CD4-positive, alpha-beta T cell (primary cell): Measurements from ENCODE around the gene CSTF2T. TPM values are rescaled to one million over a fixed set of nuclear protein-coding genes. Genes with fewer than 3 reads are reported as not detected.

ENCODE experiments used
- ATAC-seq: fragments of 200-7000 bp; cut with Tn5 transposase; one replicate; pipeline ENCODE4 v1.10.0; 2022; ENCODE audit warnings: mild to moderate bottlenecking; ENCODE audit not compliant: poor library complexity
- CTCF ChIA-PET: fragments of 350-600 bp; sonication (Branson Sonifier 250); formaldehyde crosslinking; loops from one replicate; lab custom pipeline; 2021; ENCODE audit warnings: antibody characterized with exemption, inconsistent platforms; lab: Charles Lee
- POLR2A ChIA-PET: fragments of 350-600 bp; sonication (Branson Sonifier 250); formaldehyde crosslinking; loops from one replicate; lab custom pipeline; 2021; ENCODE audit warnings: antibody characterized with exemption, inconsistent platforms; lab: Charles Lee
- DNase-seq, 14 experiments: peaks; one replicate each; pipeline ENCODE4 v3.0.0-alpha.2; 2013 to 2020; ENCODE audit warnings: mixed read lengths in 2 of 14
- H3K27ac ChIP-seq, 2 donors: one replicate each; pipeline versions ENCODE4 v1.5.1 to v1.7.0; 2013; ENCODE audit warnings: low read length in 2 of 2, low read depth in 1 of 2, mild to moderate bottlenecking in 1 of 2
- H3K27me3 ChIP-seq, 2 experiments: 1 replicate in 1 of 2; 2 replicates in 1 of 2; pipeline versions ENCODE4 v1.6.1 to v1.7.0; 2013; ENCODE audit warnings: low read length in 2 of 2, control low read depth in 1 of 2, mild to moderate bottlenecking in 1 of 2, moderate library complexity in 1 of 2; ENCODE audit not compliant: insufficient read depth in 2 of 2, control insufficient read depth in 1 of 2
- H3K36me3 ChIP-seq: one replicate; pipeline ENCODE4 v1.6.1; 2013; ENCODE audit warnings: low read length, control low read depth; ENCODE audit not compliant: insufficient read depth
- H3K4me1 ChIP-seq: one replicate; pipeline ENCODE4 v1.6.1; 2013; ENCODE audit warnings: low read length, control low read depth; ENCODE audit not compliant: insufficient read depth
- H3K4me3 ChIP-seq: one replicate; pipeline ENCODE4 v1.5.1; 2013; ENCODE audit warnings: mild to moderate bottlenecking, low read length, moderate library complexity
- H3K9me3 ChIP-seq, 2 experiments: 1 replicate in 1 of 2; 2 replicates in 1 of 2; pipeline versions ENCODE4 v1.6.1 to v1.7.0; 2013; ENCODE audit warnings: low read length in 2 of 2, mild to moderate bottlenecking in 2 of 2, control low read depth in 1 of 2, moderate library complexity in 1 of 2; ENCODE audit not compliant: control insufficient read depth in 1 of 2, insufficient read depth in 1 of 2
- H3K27ac Mint-ChIP-seq: one replicate; pipeline ENCODE4 v1.8.0; 2020; ENCODE audit warnings: mixed read lengths
- H3K27me3 Mint-ChIP-seq: one replicate; pipeline ENCODE4 v1.8.0; 2021; ENCODE audit warnings: mixed read lengths
- H3K36me3 Mint-ChIP-seq: one replicate; pipeline ENCODE4 v1.8.0; 2021; ENCODE audit warnings: low read depth, mixed read lengths
- H3K4me1 Mint-ChIP-seq: one replicate; pipeline ENCODE4 v1.8.0; 2021; ENCODE audit warnings: low read depth, mixed read lengths
- H3K4me3 Mint-ChIP-seq: one replicate; pipeline ENCODE4 v1.8.0; 2020; ENCODE audit warnings: mild to moderate bottlenecking, mixed read lengths
- H3K9me3 Mint-ChIP-seq: one replicate; pipeline ENCODE4 v1.8.0; 2020; ENCODE audit warnings: mixed read lengths
- CTCF ChIP-seq: fragments of 200-600 bp; IDR thresholded peaks from one replicate; pipeline ENCODE4 v1.8.0; 2022; ENCODE audit warnings: antibody characterized with exemption, mild to moderate bottlenecking
- intact Hi-C, 2 experiments: fragments of 100-400 bp; cut with DNase I in 1 of 2; cut with micrococcal nuclease in 1 of 2; formaldehyde crosslinking; loops; one replicate each; pipeline versions ENCODE4 v1.15.1 to v1.9.0; 2023 to 2025; cut with DNase I, micrococcal nuclease
- total RNA-seq, 174 experiments: library from RNA in 2 of 174; stranded (reverse) in 2 of 174; gene quantifications; one replicate each; pipeline ENCODE4 v1.2.3 and lab custom pipeline; 2021 to 2026

The CSTF2T gene
- total RNA-seq, 2 experiments from 2014 or later, result 28.4 to 29.6 TPM

GRCh38 chr10:51667678-51668335 is 31.6 kb downstream of the CSTF2T start:
- H3K4me3 Mint-ChIP-seq, result no peak overlapping the region
- DNase-seq (no peak), ATAC-seq (no peak)
- ChIA-PET POLR2A (no interaction called here), CTCF (interaction anchor here (0.6 kb wide), 1 partner anchor 86 kb away, joined by 3 read pairs; no protein-coding TSS in a partner anchor)
- Histone ChIP-seq H3K27ac (no peak overlapping the region), H3K36me3 (no peaks in the 10 kb centered on the region), H3K4me3 (no peak overlapping the region), H3K9me3 (no peaks in the 10 kb centered on the region), H3K27me3 (no peaks in the 10 kb centered on the region), H3K4me1 (no peaks in the 10 kb centered on the region)
- intact Hi-C loops, result no loop called here
- peaks cover 7% of the 10 kb centered on the region for H3K9me3 Mint-ChIP-seq
- H3K36me3 Mint-ChIP-seq, result no peaks in the 10 kb centered on the region
- H3K27me3 Mint-ChIP-seq, result peaks cover 25% of the 10 kb centered on the region
- no peaks in the 10 kb centered on the region for H3K4me1 Mint-ChIP-seq
- no peak overlapping the region for H3K27ac Mint-ChIP-seq
- TF ChIP-seq CTCF, result no peak

DNA sequence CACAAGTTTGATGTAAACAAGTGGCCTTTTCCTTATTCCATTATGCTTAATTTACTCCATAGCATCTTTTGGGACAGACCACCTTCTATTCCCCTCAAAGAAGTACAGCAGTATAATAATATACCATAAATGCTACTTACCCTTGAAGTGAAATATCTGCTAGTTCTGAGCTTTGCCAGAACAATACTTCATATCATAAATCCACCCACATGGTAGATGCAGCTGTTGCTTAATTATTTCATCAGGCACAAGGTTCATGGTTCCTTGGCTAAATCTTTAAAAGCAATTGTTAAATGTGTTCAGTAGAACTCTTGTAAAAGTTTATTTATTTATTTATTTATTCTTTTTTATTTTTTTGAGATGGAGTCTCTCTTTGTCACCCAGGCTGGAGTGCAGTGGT is 32.9 kb downstream of the CSTF2T start:
- no peak overlapping the region for H3K27ac Mint-ChIP-seq
- ChIA-PET POLR2A (no interaction called here), CTCF (no interaction called here)
- DNase-seq, result no peak
- no peaks in the 10 kb centered on the region for H3K4me1 Mint-ChIP-seq
- Histone ChIP-seq H3K4me1 (no peaks in the 10 kb centered on the region), H3K9me3 (no peaks in the 10 kb centered on the region), H3K27ac (no peak overlapping the region), H3K27me3 (no peaks in the 10 kb centered on the region), H3K4me3 (no peak overlapping the region), H3K36me3 (no peaks in the 10 kb centered on the region)
- no peak overlapping the region for H3K4me3 Mint-ChIP-seq
- H3K9me3 Mint-ChIP-seq, result no peaks in the 10 kb centered on the region
- intact Hi-C loops, result no loop called here
- ATAC-seq, result no peak
- TF ChIP-seq CTCF, result no peak
- H3K36me3 Mint-ChIP-seq, result no peaks in the 10 kb centered on the region
- peaks cover 14% of the 10 kb centered on the region for H3K27me3 Mint-ChIP-seq

DNA sequence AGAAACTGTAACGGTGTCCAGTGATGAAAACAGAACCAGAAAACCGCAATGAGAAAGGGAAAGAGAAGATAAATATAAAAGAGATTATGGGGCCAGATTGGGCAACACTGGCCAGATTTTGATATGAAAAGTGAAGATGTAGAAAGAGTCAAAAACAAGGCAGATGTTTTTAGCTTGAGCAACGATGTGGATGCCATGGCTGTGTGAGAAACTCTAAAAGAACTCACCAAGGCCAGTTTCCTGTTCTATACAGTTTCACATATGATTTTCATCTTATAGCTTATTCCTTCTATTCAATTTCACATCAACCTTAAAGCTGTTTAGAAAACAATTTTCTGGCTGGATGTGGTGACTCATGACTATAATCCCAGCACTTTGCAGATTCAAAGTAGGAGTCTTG is 36.3 kb downstream of the CSTF2T start:
- no peaks in the 10 kb centered on the region for H3K4me1 Mint-ChIP-seq
- Histone ChIP-seq H3K4me1 (no peaks in the 10 kb centered on the region), H3K27ac (no peak overlapping the region), H3K27me3 (no peaks in the 10 kb centered on the region), H3K9me3 (no peaks in the 10 kb centered on the region), H3K36me3 (no peaks in the 10 kb centered on the region), H3K4me3 (no peak overlapping the region)
- no peak overlapping the region for H3K27ac Mint-ChIP-seq
- ATAC-seq (no peak), DNase-seq (no peak)
- ChIA-PET CTCF (interaction anchor here (0.6 kb wide), 1 partner anchor 9 kb away, joined by 3 read pairs; no protein-coding TSS in a partner anchor), POLR2A (no interaction called here)
- intact Hi-C loops, result no loop called here
- H3K27me3 Mint-ChIP-seq, result peaks cover 4% of the 10 kb centered on the region
- no peaks in the 10 kb centered on the region for H3K36me3 Mint-ChIP-seq
- H3K9me3 Mint-ChIP-seq, result no peaks in the 10 kb centered on the region
- H3K4me3 Mint-ChIP-seq, result no peak overlapping the region
- no peak for TF ChIP-seq CTCF
